Measurements from ENCODE around the gene ICE1.
"Not testable (repeated sequence)": the region's sequence is repeated elsewhere in the genome, so short reads cannot be mapped to it uniquely, and the experiment has no call there.

Gene ICE1

GRCh38 chr5:5421961-5422818 is at the start of gene ICE1:
TSS of gene ICE1 (plus strand) at chr5:5422677. CDS start at chr5:5422916, 239 bp downstream.
- peak; percentile 99 for DNase-seq

DNA sequence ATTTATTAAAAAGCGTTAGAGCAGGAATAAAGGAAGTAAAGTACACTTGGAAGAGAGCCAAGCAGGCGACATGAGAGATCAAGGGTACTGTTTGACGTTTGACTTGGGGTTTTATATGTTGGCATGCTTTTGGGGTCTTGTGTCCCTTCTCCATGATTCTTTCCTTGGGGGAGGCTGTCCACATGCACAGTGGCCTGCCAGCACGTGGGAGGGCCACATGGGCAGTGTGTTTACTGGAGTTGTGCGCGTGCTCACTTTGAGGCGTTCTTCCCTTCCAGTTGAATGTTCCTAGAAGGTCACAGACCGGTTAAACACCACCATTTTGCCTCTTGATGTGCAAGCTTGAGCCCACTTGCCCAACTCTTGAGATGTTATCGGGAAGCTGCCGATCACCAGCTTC is 49.5 kb upstream of the ICE1 start:
- no peak for DNase-seq

DNA sequence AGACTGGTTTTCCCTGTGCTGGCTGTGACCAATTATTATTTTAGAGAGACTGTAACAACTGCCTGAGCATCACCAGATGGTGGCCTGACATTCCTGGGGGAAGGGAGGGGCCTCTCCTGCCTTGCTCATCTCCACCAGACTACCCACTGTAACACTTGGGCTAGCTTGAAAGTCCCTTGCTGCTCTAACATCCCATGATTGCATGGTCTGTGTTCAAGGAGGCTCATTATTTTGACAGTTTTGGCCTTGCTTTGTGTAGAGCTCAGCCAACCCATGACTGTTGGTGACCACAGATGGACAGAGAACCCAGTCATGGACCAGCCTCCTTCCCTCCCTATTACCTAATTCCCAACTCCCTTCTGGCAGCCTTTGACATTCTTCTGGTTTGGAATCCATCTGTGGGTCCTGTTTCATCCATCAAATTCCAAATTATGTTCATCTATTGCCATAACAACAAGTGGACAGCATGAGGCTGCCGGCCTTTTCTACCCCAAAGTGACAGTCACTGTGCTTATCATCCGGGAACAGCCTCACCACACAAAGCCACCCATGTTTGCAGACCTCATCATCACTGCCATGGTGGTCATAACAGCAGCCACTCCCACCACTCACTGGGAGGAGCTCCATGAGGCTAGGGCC is 49.0 kb upstream of the ICE1 start:
- no peak for DNase-seq

- DNase-seq = no peak
Observed at GRCh38 chr5:5374009-5374715, 48.3 kb upstream of the ICE1 start.

DNA sequence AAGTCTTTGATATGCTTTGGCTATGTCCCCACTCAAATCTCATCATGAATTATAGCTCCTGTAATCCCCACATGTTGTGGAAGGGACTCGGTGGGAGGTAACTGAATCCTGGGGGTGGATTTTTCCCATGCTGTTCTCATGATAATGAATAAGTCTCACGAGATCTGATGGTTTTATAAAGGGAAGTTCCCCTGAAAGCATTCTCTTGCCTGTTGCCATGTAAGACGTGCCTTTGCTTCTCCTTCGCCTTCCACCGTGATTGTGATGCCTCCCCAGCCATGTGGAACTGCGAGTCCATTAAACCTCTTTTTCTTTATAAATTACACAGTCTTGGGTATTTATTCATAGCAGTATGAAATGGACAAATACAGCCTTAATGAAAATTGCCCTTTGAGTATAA is 44.7 kb upstream of the ICE1 start:
- DNase-seq = no peak

- DNase-seq = no peak
Observed at GRCh38 chr5:5378531-5378930, 43.9 kb upstream of the ICE1 start.

GRCh38 chr5:5380298-5380697 is 42.2 kb upstream of the ICE1 start:
- no peak for DNase-seq

GRCh38 chr5:5381310-5381913 is 41.1 kb upstream of the ICE1 start:
- no peak for DNase-seq

DNA sequence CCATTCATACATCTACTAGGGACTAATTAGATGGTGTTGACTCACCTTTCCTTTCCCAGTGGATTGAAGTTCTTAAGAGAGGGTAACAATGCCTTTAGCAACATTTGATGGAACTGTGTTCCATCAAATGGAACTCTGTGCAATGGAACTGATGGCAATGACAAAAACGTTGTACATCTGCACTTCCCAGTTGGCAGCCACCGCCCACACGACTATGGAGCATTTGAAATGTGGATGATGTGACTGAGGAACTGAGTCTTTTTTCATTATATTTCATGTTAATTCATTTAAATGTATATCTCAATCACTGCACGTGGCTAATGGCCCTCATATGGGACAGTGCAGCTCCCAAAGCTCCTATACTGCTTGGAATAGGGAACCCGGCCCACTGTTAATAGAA is 39.0 kb upstream of the ICE1 start:
- DNase-seq = no peak

DNA sequence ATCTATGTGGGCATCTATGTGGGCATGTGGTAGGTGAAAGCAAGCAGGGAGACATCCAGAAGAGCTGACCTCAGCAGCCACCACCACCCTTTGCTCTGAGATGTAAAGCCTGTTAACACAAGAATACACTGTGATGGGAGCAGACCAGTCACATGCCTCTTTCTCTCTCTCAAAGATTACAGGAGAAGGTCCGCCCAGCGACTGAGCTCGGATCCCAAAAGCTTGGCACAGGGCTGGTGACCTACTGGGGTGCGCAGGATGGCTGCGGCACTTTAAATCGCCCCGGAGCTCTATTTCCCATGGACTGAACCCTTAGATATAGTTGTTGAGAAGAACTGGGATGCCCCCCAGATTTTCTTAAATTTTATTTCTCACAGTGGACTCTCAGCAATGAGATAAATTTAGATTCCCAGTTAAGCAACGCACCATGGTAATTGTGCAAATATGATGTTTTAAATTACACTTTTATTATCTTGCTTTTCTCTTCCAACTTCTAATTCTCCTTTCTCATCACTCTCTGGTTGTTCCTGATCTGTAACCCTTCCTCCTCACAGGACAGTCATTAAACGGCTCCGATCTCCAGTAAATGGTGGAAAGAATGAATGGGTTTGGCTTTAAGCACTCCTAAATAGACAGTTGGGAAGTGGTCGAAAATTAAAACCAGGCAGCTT is 37.7 kb upstream of the ICE1 start:
- no peak for DNase-seq

GRCh38 chr5:5385331-5385662 is 37.2 kb upstream of the ICE1 start:
- DNase-seq = no peak

- no peak for DNase-seq
Observed at GRCh38 chr5:5386329-5386728, 36.1 kb upstream of the ICE1 start.

DNA sequence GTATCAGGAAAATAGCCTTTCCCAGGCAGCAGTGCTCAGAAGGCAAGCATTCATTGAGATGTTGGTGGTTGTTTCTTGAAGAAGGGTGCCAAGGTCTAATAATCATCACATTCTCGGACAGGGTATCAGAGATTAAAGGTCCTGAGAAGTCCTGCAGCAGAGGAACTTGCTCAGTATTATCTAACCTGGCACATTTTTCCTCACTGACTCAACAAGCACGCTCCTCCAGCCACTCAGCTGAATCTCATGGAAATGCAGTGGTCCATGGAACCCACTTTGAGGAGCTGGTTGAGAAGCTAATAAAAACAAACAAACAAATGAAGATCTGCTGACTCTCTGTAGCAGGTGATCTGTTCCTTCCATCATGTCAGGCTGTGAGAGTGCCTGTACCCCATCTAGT is 35.3 kb upstream of the ICE1 start:
- DNase-seq = no peak

DNA sequence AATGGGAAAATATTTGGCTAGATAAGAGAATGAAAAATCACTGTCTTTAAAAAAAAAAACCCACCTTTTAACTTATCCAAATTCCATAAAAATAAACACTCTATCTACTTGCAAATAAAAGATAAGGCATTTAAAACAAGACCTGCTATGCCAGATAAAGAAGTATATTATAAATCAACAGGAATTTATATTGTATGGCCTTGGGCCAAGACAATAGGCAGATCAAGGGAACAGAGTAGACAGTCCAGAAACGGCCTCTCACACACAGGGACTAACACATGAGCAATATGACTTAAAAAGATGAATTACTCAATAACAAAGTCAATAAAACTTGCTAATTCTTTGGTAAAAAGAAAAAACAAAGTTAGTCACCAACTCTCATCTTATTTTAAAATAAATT is 34.7 kb upstream of the ICE1 start:
- no peak for DNase-seq

- DNase-seq = not testable (repeated sequence)
Observed at GRCh38 chr5:5390121-5390869, 32.2 kb upstream of the ICE1 start.

GRCh38 chr5:5392504-5392903 is 30.0 kb upstream of the ICE1 start:
- not testable (repeated sequence) for DNase-seq

DNA sequence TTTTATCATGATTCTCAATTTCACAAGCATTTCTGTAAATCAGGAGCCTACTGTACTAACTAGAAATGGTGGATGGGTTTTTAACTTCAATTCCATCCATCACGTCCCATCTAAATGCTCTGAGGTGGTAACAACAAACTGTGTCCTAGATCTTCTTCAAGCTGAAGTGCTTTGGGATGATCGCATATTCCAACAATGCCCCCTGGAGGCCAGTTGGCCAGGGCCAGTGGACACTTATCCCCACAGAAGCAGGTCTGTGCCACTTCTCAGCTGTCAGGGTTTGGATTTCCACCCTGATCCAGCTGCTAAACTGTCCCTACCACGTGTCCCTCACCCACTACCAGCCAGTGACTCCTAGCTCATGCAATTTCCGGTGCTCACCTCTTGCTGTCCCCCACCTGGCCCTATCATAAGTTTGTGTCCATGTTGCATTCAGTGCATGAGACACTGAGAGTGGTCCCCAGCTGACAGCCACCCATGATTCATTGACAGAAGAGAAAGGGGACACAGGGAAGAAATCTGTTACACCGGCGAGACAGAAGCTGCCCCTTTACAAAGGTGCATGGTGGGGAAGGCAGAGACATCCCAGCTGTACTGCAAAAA is 28.0 kb upstream of the ICE1 start:
- not testable (repeated sequence) for DNase-seq

DNA sequence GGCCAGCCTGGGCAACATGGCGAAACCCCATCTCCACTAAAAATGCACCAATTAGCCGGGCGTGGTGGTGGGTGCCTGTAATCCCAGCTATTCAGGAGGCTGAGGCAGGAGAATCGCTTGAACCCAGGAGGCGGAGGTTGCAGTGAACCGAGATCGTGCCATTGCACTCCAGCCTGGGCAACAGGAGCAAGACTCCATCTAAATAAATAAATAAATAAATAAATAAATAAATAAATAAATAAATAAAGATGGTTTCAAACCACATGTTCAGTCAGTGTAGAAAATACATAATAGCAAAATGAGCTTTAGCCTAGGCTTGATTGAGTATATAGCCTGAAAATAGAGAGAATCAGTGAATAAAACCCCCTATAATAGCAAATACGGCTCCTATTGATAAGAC is 27.4 kb upstream of the ICE1 start:
- DNase-seq = not testable (repeated sequence)

GRCh38 chr5:5398071-5398470 is 24.4 kb upstream of the ICE1 start:
- no peak for DNase-seq

- no peak for DNase-seq
Observed at GRCh38 chr5:5401095-5401494, 21.4 kb upstream of the ICE1 start.

DNA sequence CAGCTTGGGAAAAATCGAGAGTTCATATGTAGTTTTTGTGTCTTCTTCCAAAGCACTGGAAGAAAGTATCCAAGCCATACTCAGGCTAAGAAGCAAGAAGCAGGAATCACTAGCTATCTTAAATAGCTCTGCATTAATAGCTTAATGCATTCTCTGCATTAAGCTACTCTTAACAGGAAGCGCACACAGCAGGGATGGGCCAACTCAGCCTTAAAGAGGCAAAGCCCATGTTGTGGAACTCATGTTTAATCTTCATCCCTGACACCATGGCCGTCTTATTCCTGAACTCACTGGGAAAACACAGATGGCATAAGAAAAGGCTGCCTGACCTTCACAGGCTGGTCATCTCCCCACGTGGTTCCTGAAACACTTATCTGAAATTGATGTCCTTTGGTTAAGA is 18.7 kb upstream of the ICE1 start:
- no peak for DNase-seq

DNA sequence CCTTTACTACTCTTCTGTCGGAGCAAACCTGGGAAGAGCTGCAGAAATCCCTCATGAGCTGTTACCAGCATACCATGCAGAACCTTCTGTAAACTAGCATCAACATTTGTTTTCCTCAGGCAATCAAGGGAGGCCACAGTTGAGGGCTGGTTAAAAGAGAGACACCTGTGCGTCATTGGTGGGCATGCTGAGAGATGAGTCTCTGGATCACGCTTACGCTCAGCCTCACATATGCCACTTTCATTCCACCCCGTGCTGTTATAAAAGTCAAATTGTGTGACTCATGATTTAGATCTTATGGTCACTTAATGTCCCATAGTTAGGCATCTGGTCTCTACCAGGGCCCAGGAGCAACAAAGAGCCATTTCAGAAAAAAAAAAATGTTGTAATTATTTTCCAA is 18.1 kb upstream of the ICE1 start:
- no peak for DNase-seq

Data from NCI-H69 (cell line).